ENCODE results near the gene CHCHD4. TPM values are rescaled to one million over a fixed set of nuclear protein-coding genes. Genes with fewer than 3 reads are reported as not detected.
A peak's percentile ranks its signal among the peaks of the same experiment; 100 is the strongest.

CHCHD4 gene
- total RNA-seq, 4 donors from 2014 or later = 4.2 to 17.8 (median 16.3) TPM

- Histone ChIP-seq H3K4me1 (peaks cover 0 to 49% (median 10%) of the 10 kb centered on the region in 3 donors), H3K9me3 (no peaks in the 10 kb centered on the region), H3K36me3 (peaks cover 41 to 100% (median 60%) of the 10 kb centered on the region in 3 donors), H3K27ac (peak overlapping the region; percentile 24 to 80 (median 63)), H3K4me3 (no peak overlapping the region), H3K27me3 (no peaks in the 10 kb centered on the region)
- intact Hi-C loops (cut with DNase I) = no loop called here
- no peak for DNase-seq
- no CpG with 5 or more reads among the region's 3 CpGs for WGBS, 2 donors
- TF ChIP-seq POLR2A (IDR thresholded peaks at IDR 0.05) = no peak
- TF ChIP-seq CTCF (IDR thresholded peaks at IDR 0.05) = no peak
Observed at GRCh38 chr3:14137004-14137403, 12.3 kb upstream of the CHCHD4 start.

DNA sequence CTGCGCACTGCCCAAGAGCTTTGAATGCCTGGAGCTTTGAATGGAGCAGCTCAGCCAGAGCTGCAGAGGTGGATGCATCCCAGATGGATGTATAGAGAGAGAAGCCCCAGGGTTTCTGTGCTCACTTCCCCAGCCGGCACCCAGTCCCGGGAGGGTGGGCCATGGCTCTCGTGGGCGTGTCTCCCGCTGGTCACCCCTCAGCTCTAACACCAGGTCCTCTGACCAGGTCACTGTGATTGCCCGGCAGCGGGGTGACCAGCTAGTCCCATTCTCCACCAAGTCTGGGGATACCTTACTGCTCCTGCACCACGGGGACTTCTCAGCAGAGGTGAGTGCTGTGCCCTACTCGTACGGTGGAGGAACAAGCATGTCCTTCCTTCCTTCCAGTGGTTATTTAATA lies 10.9 kb upstream of the CHCHD4 start:
- Histone ChIP-seq H3K27ac (no peak overlapping the region), H3K4me1 (peaks cover 0 to 42% (median 10%) of the 10 kb centered on the region in 3 donors), H3K27me3 (no peaks in the 10 kb centered on the region), H3K36me3 (peaks cover 52 to 100% (median 69%) of the 10 kb centered on the region in 3 donors), H3K9me3 (no peaks in the 10 kb centered on the region), H3K4me3 (no peak overlapping the region)
- intact Hi-C loops (cut with DNase I) = no loop called here
- DNase-seq = no peak
- 90 to 100% methylated on average over 1 to 6 of the region's 11 CpGs for WGBS, 2 donors
- TF ChIP-seq POLR2A (IDR thresholded peaks at IDR 0.05) (no peak), CTCF (IDR thresholded peaks at IDR 0.05) (no peak)

GRCh38 chr3:14134291-14134690 lies 9.6 kb upstream of the CHCHD4 start:
- Histone ChIP-seq H3K4me1 (peaks cover 0 to 39% (median 10%) of the 10 kb centered on the region in 3 donors), H3K36me3 (peaks cover 64 to 100% (median 70%) of the 10 kb centered on the region in 3 donors), H3K4me3 (no peak overlapping the region), H3K27ac (no peak overlapping the region), H3K9me3 (no peaks in the 10 kb centered on the region), H3K27me3 (no peaks in the 10 kb centered on the region)
- DNase-seq = no peak
- TF ChIP-seq CTCF (IDR thresholded peaks at IDR 0.05) = no peak
- TF ChIP-seq POLR2A (IDR thresholded peaks at IDR 0.05) = no peak
- intact Hi-C loops (cut with DNase I) = no loop called here
- WGBS, 2 donors = 85 to 87% methylated on average over 5 to 6 of the region's 6 CpGs

- intact Hi-C loops (cut with DNase I) = no loop called here
- Histone ChIP-seq H3K4me3 (no peak overlapping the region), H3K36me3 (peaks cover 63 to 100% (median 66%) of the 10 kb centered on the region in 3 donors), H3K9me3 (no peaks in the 10 kb centered on the region), H3K27me3 (no peaks in the 10 kb centered on the region), H3K27ac (no peak overlapping the region), H3K4me1 (peaks cover 0 to 39% (median 10%) of the 10 kb centered on the region in 3 donors)
- TF ChIP-seq POLR2A (IDR thresholded peaks at IDR 0.05) (no peak), CTCF (IDR thresholded peaks at IDR 0.05) (no peak)
- no peak for DNase-seq
- 82% methylated on average over 2 of the region's 5 CpGs; no CpG with 5 or more reads in 1 of the 2 donors for WGBS, 2 donors
Observed at GRCh38 chr3:14133876-14134275, 9.2 kb upstream of the CHCHD4 start.

GRCh38 chr3:14133188-14133800 lies 8.6 kb upstream of the CHCHD4 start:
- Histone ChIP-seq H3K4me3 (no peak overlapping the region), H3K4me1 (peaks cover 0 to 42% (median 10%) of the 10 kb centered on the region in 3 donors), H3K27me3 (no peaks in the 10 kb centered on the region), H3K36me3 (peaks cover 62 to 100% (median 64%) of the 10 kb centered on the region in 3 donors), H3K27ac (no peak overlapping the region), H3K9me3 (no peaks in the 10 kb centered on the region)
- TF ChIP-seq POLR2A (IDR thresholded peaks at IDR 0.05) = no peak
- no peak for TF ChIP-seq CTCF (IDR thresholded peaks at IDR 0.05)
- 85 to 87% methylated on average over 5 to 6 of the region's 10 CpGs for WGBS, 2 donors
- DNase-seq = no peak
- intact Hi-C loops (cut with DNase I) = no loop called here

Data from esophagus squamous epithelium (tissue), 5 donors.